HEK293 (cell line): ENCODE data around the gene AKR7A2.

Experiments
- CTCF ChIA-PET: fragments of 350-600 bp; formaldehyde crosslinking; extraction: SDS; loops from one replicate; lab custom pipeline; 2021; ENCODE audit warnings: antibody characterized with exemption; lab: Yijun Ruan, JAX
- POLR2A ChIA-PET: fragments of 300-600 bp; formaldehyde crosslinking; extraction: SDS; loops from one replicate; lab custom pipeline; 2020; ENCODE audit warnings: antibody characterized with exemption, inconsistent platforms; lab: Yijun Ruan, JAX
- H3K27ac ChIP-seq: fragments of 200-500 bp; sonication (Bioruptor generic); 2 replicates; pipeline ENCODE4 v1.5.1; 2014; ENCODE audit warnings: low read depth, low read length, control low read depth, inconsistent platforms; ENCODE audit errors: extremely low read depth
- H3K36me3 ChIP-seq, 2 experiments: fragments of 200-500 bp in 1 of 2; sonication (Bioruptor generic) in 1 of 2; 1 replicate in 1 of 2; 2 replicates in 1 of 2; pipeline ENCODE4 v1.5.1; 2014 to 2017; ENCODE audit warnings: inconsistent platforms in 2 of 2, low read length in 2 of 2; ENCODE audit not compliant: control insufficient read depth in 2 of 2, insufficient read depth in 1 of 2
- H3K4me1 ChIP-seq: fragments of 200-500 bp; sonication (Bioruptor generic); 2 replicates; pipeline ENCODE4 v1.5.1; 2014; ENCODE audit warnings: mild to moderate bottlenecking, low read length, inconsistent platforms; ENCODE audit not compliant: control insufficient read depth, insufficient read depth
- H3K4me3 ChIP-seq: 2 replicates; pipeline ENCODE4 v1.5.1; 2011; ENCODE audit warnings: low read depth, mild to moderate bottlenecking, control low read depth, low read length, moderate library complexity
- H3K9me3 ChIP-seq: fragments of 200-500 bp; sonication (Bioruptor generic); 2 replicates; pipeline ENCODE4 v1.5.1; 2014; ENCODE audit warnings: low read depth, low read length, inconsistent platforms; ENCODE audit not compliant: control insufficient read depth, insufficient read depth
- FEZF1 ChIP-seq: fragments of 450-650 bp; formaldehyde crosslinking; IDR thresholded peaks from 2 replicates; pipeline ENCODE4 v1.5.1; 2016; ENCODE audit warnings: missing biosample characterization, missing genetic modification characterization
- HOXD13 ChIP-seq: sonication (generic); formaldehyde crosslinking; IDR thresholded peaks from 2 replicates; pipeline ENCODE4 v1.8.0; 2022; ENCODE audit warnings: missing genetic modification reagents, borderline replicate concordance
- MYNN ChIP-seq: fragments of 450-650 bp; formaldehyde crosslinking; IDR thresholded peaks from 2 replicates; pipeline ENCODE4 v1.5.1; 2016; ENCODE audit warnings: missing biosample characterization, missing genetic modification characterization, borderline replicate concordance
- MZF1 ChIP-seq: fragments of 450-650 bp; formaldehyde crosslinking; IDR thresholded peaks from 2 replicates; pipeline ENCODE4 v1.5.1; 2017; ENCODE audit warnings: missing biosample characterization, missing genetic modification characterization, borderline replicate concordance
- SCRT1 ChIP-seq: fragments of 450-650 bp; formaldehyde crosslinking; IDR thresholded peaks from 2 replicates; pipeline ENCODE4 v1.5.1; 2016; ENCODE audit warnings: missing biosample characterization, missing genetic modification characterization, borderline replicate concordance
- SCRT2 ChIP-seq: fragments of 450-650 bp; formaldehyde crosslinking; IDR thresholded peaks from 2 replicates; pipeline ENCODE4 v1.5.1; 2016; ENCODE audit warnings: missing biosample characterization, missing genetic modification characterization
- SP3 ChIP-seq: fragments of 450-650 bp; formaldehyde crosslinking; IDR thresholded peaks from 2 replicates; pipeline ENCODE4 v1.5.1; 2016; ENCODE audit warnings: missing biosample characterization, missing genetic modification characterization
- ZNF140 ChIP-seq: fragments of 450-650 bp; formaldehyde crosslinking; IDR thresholded peaks from 2 replicates; pipeline ENCODE4 v1.5.1; 2016; ENCODE audit warnings: missing biosample characterization, missing genetic modification characterization
- ZNF175 ChIP-seq: fragments of 450-650 bp; formaldehyde crosslinking; IDR thresholded peaks from 2 replicates; pipeline ENCODE4 v1.5.1; 2016; ENCODE audit warnings: missing biosample characterization, missing genetic modification characterization
- ZNF24 ChIP-seq: fragments of 450-650 bp; formaldehyde crosslinking; IDR thresholded peaks from 2 replicates; pipeline ENCODE4 v1.5.1; 2016; ENCODE audit warnings: missing biosample characterization, missing genetic modification characterization
- ZNF350 ChIP-seq: fragments of 450-650 bp; formaldehyde crosslinking; IDR thresholded peaks from 2 replicates; pipeline ENCODE4 v1.5.0; 2017; ENCODE audit warnings: missing biosample characterization, mild to moderate bottlenecking, missing genetic modification characterization
- ZNF404 ChIP-seq: fragments of 450-650 bp; formaldehyde crosslinking; IDR thresholded peaks from 2 replicates; pipeline ENCODE4 v1.5.1; 2017; ENCODE audit warnings: missing biosample characterization, missing genetic modification characterization
- ZNF426 ChIP-seq: fragments of 450-650 bp; formaldehyde crosslinking; IDR thresholded peaks from 2 replicates; pipeline ENCODE4 v1.5.1; 2017; ENCODE audit warnings: missing biosample characterization, missing genetic modification characterization, mild to moderate bottlenecking, inconsistent platforms, moderate library complexity
- ZNF488 ChIP-seq: fragments of 450-650 bp; formaldehyde crosslinking; IDR thresholded peaks from 2 replicates; pipeline ENCODE4 v1.5.1; 2016; ENCODE audit warnings: missing biosample characterization, missing genetic modification characterization
- ZNF521 ChIP-seq: fragments of 450-650 bp; formaldehyde crosslinking; IDR thresholded peaks from 2 replicates; pipeline ENCODE4 v1.5.1; 2017; ENCODE audit warnings: missing biosample characterization, mild to moderate bottlenecking, missing genetic modification characterization
- ZNF544 ChIP-seq: fragments of 450-650 bp; formaldehyde crosslinking; IDR thresholded peaks from 2 replicates; pipeline ENCODE4 v1.5.0; 2017; ENCODE audit warnings: missing biosample characterization, missing genetic modification characterization
- ZNF610 ChIP-seq: fragments of 450-650 bp; formaldehyde crosslinking; IDR thresholded peaks from 2 replicates; pipeline ENCODE4 v1.5.1; 2016; ENCODE audit warnings: missing biosample characterization, missing genetic modification characterization, borderline replicate concordance
- ZNF624 ChIP-seq: fragments of 450-650 bp; formaldehyde crosslinking; IDR thresholded peaks from 2 replicates; pipeline ENCODE4 v1.5.1; 2017; ENCODE audit warnings: missing biosample characterization, missing genetic modification characterization
- ZNF654 ChIP-seq: fragments of 450-650 bp; formaldehyde crosslinking; IDR thresholded peaks from 2 replicates; pipeline ENCODE4 v1.5.1; 2016; ENCODE audit warnings: low read depth, missing biosample characterization, missing genetic modification characterization
- ZNF664 ChIP-seq: fragments of 450-650 bp; formaldehyde crosslinking; IDR thresholded peaks from 2 replicates; pipeline ENCODE4 v1.5.1; 2016; ENCODE audit warnings: missing biosample characterization, missing genetic modification characterization
- ZNF837 ChIP-seq: fragments of 450-650 bp; formaldehyde crosslinking; IDR thresholded peaks from 2 replicates; pipeline ENCODE4 v1.5.1; 2016; ENCODE audit warnings: missing biosample characterization, missing genetic modification characterization
- ZNF843 ChIP-seq: fragments of 450-650 bp; formaldehyde crosslinking; IDR thresholded peaks from 2 replicates; pipeline ENCODE4 v1.5.1; 2016; ENCODE audit warnings: missing biosample characterization, missing genetic modification characterization
- TF ChIP-seq, protein P1 (sequence below): fragments of 450-650 bp; formaldehyde crosslinking; IDR thresholded peaks from 2 replicates; pipeline ENCODE4 v1.5.1; 2017; ENCODE audit warnings: missing biosample characterization, missing genetic modification characterization
- TF ChIP-seq, protein P2 (sequence below): fragments of 450-650 bp; formaldehyde crosslinking; IDR thresholded peaks from 2 replicates; pipeline ENCODE4 v1.5.1; 2016; ENCODE audit warnings: missing biosample characterization, missing genetic modification characterization
- TF ChIP-seq, protein P3 (sequence below): fragments of 450-650 bp; formaldehyde crosslinking; IDR thresholded peaks from 2 replicates; pipeline ENCODE4 v1.5.1; 2017; ENCODE audit warnings: missing biosample characterization, missing genetic modification characterization

AKR7A2 gene

DNA sequence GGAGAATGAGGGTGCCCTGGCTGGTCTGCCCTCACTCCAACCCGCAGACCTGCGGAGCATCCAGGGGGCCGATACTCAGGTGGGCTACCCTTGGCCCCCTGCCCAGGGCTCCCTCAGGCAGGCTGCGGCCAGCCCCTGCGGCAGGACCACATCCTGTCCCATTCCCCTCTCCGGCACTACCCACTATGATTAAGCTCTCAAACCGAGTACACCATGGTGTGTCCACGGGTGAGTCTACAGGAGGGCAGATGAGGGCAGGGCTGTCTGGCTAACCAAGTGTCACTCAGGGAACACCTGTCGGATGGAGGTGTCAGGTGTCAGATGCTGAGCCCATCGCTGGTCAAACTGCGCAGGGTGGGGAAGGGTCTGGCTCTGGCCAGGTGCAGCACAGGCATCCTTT lies 47.4 kb upstream of the AKR7A2 start:
- ChIA-PET CTCF (no interaction called here), POLR2A (no interaction called here)
- TF ChIP-seq ZNF837, result no peak
- no peak for TF ChIP-seq ZNF175
- TF ChIP-seq FEZF1 (tag by site-specific recombination), result no peak
- no peak for TF ChIP-seq MYNN (tag by site-specific recombination)
- TF ChIP-seq ZNF140 (tag by site-specific recombination), result no peak
- no peak for TF ChIP-seq ZNF24 (tag by site-specific recombination)
- TF ChIP-seq SCRT2, result peak; percentile 56; the same call in 1 of the 2 replicates
- TF ChIP-seq, protein P1, sequence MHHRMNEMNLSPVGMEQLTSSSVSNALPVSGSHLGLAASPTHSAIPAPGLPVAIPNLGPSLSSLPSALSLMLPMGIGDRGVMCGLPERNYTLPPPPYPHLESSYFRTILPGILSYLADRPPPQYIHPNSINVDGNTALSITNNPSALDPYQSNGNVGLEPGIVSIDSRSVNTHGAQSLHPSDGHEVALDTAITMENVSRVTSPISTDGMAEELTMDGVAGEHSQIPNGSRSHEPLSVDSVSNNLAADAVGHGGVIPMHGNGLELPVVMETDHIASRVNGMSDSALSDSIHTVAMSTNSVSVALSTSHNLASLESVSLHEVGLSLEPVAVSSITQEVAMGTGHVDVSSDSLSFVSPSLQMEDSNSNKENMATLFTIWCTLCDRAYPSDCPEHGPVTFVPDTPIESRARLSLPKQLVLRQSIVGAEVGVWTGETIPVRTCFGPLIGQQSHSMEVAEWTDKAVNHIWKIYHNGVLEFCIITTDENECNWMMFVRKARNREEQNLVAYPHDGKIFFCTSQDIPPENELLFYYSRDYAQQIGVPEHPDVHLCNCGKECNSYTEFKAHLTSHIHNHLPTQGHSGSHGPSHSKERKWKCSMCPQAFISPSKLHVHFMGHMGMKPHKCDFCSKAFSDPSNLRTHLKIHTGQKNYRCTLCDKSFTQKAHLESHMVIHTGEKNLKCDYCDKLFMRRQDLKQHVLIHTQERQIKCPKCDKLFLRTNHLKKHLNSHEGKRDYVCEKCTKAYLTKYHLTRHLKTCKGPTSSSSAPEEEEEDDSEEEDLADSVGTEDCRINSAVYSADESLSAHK (tag by site-specific recombination), result no peak
- no peak for TF ChIP-seq SP3 (tag by site-specific recombination)
- TF ChIP-seq SCRT1 (tag by site-specific recombination), result 0 out of 2 replicates have a peak, but pooled peaks have one; percentile 21
- TF ChIP-seq ZNF610 (tag by site-specific recombination), result no peak
- Histone ChIP-seq H3K4me3 (no peak overlapping the region), H3K9me3 (no peaks in the 10 kb centered on the region), H3K27ac (no peak overlapping the region), H3K4me1 (no peaks in the 10 kb centered on the region), H3K36me3 (peaks cover 0 to 39% of the 10 kb centered on the region in 2 experiments; a peak in 2 of 3 replicates)

DNA sequence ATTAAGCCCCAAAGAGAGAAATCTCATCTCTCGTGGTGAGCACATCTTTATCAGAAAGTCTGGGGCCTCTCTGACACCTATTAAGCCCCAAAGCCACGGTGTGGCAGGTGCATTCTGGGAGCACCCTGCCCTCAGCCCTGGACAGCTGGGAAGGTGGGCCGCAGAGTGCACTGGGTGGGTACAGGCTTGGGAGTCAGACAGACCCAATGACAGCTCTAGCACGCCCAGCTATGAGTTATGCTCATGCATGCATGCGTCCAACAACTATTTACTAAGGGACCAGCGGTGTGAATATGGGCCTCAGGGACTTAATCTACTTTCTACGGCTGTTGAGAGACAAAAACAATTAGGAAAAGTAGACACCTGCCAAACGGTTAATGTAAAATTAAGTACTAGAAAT lies 46.8 kb upstream of the AKR7A2 start:
- TF ChIP-seq, protein P2, sequence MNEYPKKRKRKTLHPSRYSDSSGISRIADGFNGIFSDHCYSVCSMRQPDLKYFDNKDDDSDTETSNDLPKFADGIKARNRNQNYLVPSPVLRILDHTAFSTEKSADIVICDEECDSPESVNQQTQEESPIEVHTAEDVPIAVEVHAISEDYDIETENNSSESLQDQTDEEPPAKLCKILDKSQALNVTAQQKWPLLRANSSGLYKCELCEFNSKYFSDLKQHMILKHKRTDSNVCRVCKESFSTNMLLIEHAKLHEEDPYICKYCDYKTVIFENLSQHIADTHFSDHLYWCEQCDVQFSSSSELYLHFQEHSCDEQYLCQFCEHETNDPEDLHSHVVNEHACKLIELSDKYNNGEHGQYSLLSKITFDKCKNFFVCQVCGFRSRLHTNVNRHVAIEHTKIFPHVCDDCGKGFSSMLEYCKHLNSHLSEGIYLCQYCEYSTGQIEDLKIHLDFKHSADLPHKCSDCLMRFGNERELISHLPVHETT, result no peak
- TF ChIP-seq HOXD13 (no peak), ZNF488 (no peak), ZNF544 (tag by site-specific recombination) (no peak), ZNF426 (tag by site-specific recombination) (no peak), ZNF404 (tag by site-specific recombination) (no peak), ZNF664 (tag by site-specific recombination) (no peak), MZF1 (tag by site-specific recombination) (no peak), ZNF843 (no peak), ZNF521 (tag by site-specific recombination) (no peak), ZNF654 (tag by site-specific recombination) (no peak), ZNF624 (tag by site-specific recombination) (no peak), ZNF350 (tag by site-specific recombination) (no peak)
- TF ChIP-seq, protein P3, sequence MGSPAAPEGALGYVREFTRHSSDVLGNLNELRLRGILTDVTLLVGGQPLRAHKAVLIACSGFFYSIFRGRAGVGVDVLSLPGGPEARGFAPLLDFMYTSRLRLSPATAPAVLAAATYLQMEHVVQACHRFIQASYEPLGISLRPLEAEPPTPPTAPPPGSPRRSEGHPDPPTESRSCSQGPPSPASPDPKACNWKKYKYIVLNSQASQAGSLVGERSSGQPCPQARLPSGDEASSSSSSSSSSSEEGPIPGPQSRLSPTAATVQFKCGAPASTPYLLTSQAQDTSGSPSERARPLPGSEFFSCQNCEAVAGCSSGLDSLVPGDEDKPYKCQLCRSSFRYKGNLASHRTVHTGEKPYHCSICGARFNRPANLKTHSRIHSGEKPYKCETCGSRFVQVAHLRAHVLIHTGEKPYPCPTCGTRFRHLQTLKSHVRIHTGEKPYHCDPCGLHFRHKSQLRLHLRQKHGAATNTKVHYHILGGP (tag by site-specific recombination), result no peak
- ChIA-PET CTCF (interaction anchor here (0.5 kb wide), 1 partner anchor 453 kb away, joined by 3 read pairs; no protein-coding TSS in a partner anchor), POLR2A (no interaction called here)
- Histone ChIP-seq H3K36me3 (peaks cover 0 to 45% of the 10 kb centered on the region in 2 experiments; a peak in 2 of 3 replicates), H3K4me1 (no peaks in the 10 kb centered on the region), H3K4me3 (no peak overlapping the region), H3K27ac (no peak overlapping the region), H3K9me3 (no peaks in the 10 kb centered on the region)
